CD14-positive monocyte (primary cell): ENCODE measurements around the gene TRIM16. TPM values are rescaled to one million over a fixed set of nuclear protein-coding genes. Genes with fewer than 3 reads are reported as not detected.
"Not testable (repeated sequence)": the region's sequence is repeated elsewhere in the genome, so short reads cannot be mapped to it uniquely, and the experiment has no call there.

ENCODE experiments used
- DNase-seq, 3 donors: peaks; one replicate each; pipeline ENCODE4 v3.0.0-alpha.2; 2011 to 2022
- H2AFZ ChIP-seq: 2 replicates; pipeline ENCODE4 v1.6.0; 2012; ENCODE audit warnings: mild to moderate bottlenecking, low read depth, low read length, inconsistent platforms; ENCODE audit not compliant: insufficient read depth, poor library complexity, severe bottlenecking
- H3K27ac ChIP-seq, 2 donors: 1 replicate in 1 of 2; 2 replicates in 1 of 2; pipeline ENCODE4 v1.5.1; 2012 to 2013; ENCODE audit warnings: low read length in 2 of 2, control low read depth in 1 of 2, inconsistent platforms in 1 of 2, low read depth in 1 of 2, mild to moderate bottlenecking in 1 of 2
- H3K27me3 ChIP-seq, 2 donors: one replicate each; pipeline versions ENCODE4 v1.6.0 to v1.6.1; 2011 to 2013; ENCODE audit warnings: low read length in 2 of 2; ENCODE audit not compliant: control insufficient read depth in 2 of 2, insufficient read depth in 2 of 2
- H3K36me3 ChIP-seq, 2 donors: replicated peaks in 1 of 2; 1 replicate in 1 of 2; 2 replicates in 1 of 2; pipeline versions ENCODE4 v1.5.1 to v1.6.1; 2012 to 2013; ENCODE audit warnings: low read length in 2 of 2, control low read depth in 1 of 2, inconsistent platforms in 1 of 2, mild to moderate bottlenecking in 1 of 2; ENCODE audit not compliant: insufficient read depth in 2 of 2, control insufficient read depth in 1 of 2
- H3K4me1 ChIP-seq, 2 donors: 1 replicate in 1 of 2; 2 replicates in 1 of 2; pipeline versions ENCODE4 v1.5.1 to v1.6.1; 2012 to 2013; ENCODE audit warnings: low read length in 2 of 2, control low read depth in 1 of 2, inconsistent platforms in 1 of 2, mild to moderate bottlenecking in 1 of 2, moderate library complexity in 1 of 2; ENCODE audit not compliant: insufficient read depth in 2 of 2, control insufficient read depth in 1 of 2
- H3K4me2 ChIP-seq: replicated peaks from 2 replicates; pipeline ENCODE3; 2012; ENCODE audit warnings: low read length, moderate library complexity, mild to moderate bottlenecking; ENCODE audit not compliant: poor library complexity, severe bottlenecking; ENCODE audit errors: extremely low read depth
- H3K4me3 ChIP-seq, 3 experiments: fragments of 200-600 bp in 1 of 3; sonication (generic) in 1 of 3; replicated peaks in 1 of 3; 1 replicate in 2 of 3; 2 replicates in 1 of 3; pipeline ENCODE4 v1.5.1; 2011 to 2013; ENCODE audit warnings: low read length in 3 of 3, mild to moderate bottlenecking in 3 of 3, control low read depth in 2 of 3, low read depth in 2 of 3, inconsistent platforms in 1 of 3, moderate library complexity in 1 of 3
- H3K79me2 ChIP-seq: 2 replicates; pipeline ENCODE4 v1.6.0; 2012; ENCODE audit warnings: mild to moderate bottlenecking, control low read depth, inconsistent platforms, low read length, moderate library complexity; ENCODE audit not compliant: insufficient read depth
- H3K9ac ChIP-seq: 2 replicates; pipeline ENCODE4 v1.6.0; 2017; ENCODE audit warnings: low read length, mild to moderate bottlenecking; ENCODE audit not compliant: insufficient read depth, poor library complexity, severe bottlenecking
- H3K9me3 ChIP-seq, 2 donors: replicated peaks in 1 of 2; 1 replicate in 1 of 2; 2 replicates in 1 of 2; pipeline versions ENCODE4 v1.5.1 to v1.6.1; 2012 to 2013; ENCODE audit warnings: low read length in 2 of 2, control low read depth in 1 of 2; ENCODE audit not compliant: control insufficient read depth in 1 of 2, insufficient read depth in 1 of 2
- H4K20me1 ChIP-seq: 2 replicates; pipeline ENCODE4 v1.6.0; 2012; ENCODE audit warnings: mild to moderate bottlenecking, low read length, control low read depth, moderate library complexity; ENCODE audit not compliant: insufficient read depth
- H3K27ac Mint-ChIP-seq, 7 donors: one replicate each; pipeline ENCODE4 v1.8.0; 2020; ENCODE audit warnings: mild to moderate bottlenecking in 7 of 7, mixed read lengths in 7 of 7, moderate library complexity in 6 of 7, inconsistent platforms in 2 of 7
- H3K27me3 Mint-ChIP-seq, 3 donors: one replicate each; pipeline ENCODE4 v1.8.0; 2021 to 2022; ENCODE audit warnings: low read depth in 3 of 3, mild to moderate bottlenecking in 3 of 3, mixed read lengths in 3 of 3, moderate library complexity in 3 of 3, inconsistent platforms in 1 of 3
- H3K36me3 Mint-ChIP-seq, 2 donors: one replicate each; pipeline ENCODE4 v1.8.0; 2020; ENCODE audit warnings: mixed read lengths in 2 of 2, inconsistent platforms in 1 of 2, mild to moderate bottlenecking in 1 of 2
- H3K4me1 Mint-ChIP-seq: one replicate; pipeline ENCODE4 v1.8.0; 2020; ENCODE audit warnings: mild to moderate bottlenecking, mixed read lengths
- H3K4me3 Mint-ChIP-seq, 2 donors: one replicate each; pipeline ENCODE4 v1.8.0; 2020; ENCODE audit warnings: mild to moderate bottlenecking in 2 of 2, mixed read lengths in 2 of 2, moderate library complexity in 1 of 2
- H3K9me3 Mint-ChIP-seq, 7 donors: one replicate each; pipeline ENCODE4 v1.8.0; 2020 to 2022; ENCODE audit warnings: mixed read lengths in 7 of 7, mild to moderate bottlenecking in 6 of 7, moderate library complexity in 6 of 7, inconsistent platforms in 2 of 7
- CTCF ChIP-seq: fragments of 200-600 bp; IDR thresholded peaks from one replicate; pipeline ENCODE4 v1.8.0; 2022; ENCODE audit warnings: antibody characterized with exemption, mild to moderate bottlenecking
- WGBS: methylation state at CpG from one replicate; pipeline ENCODE4 v1.1.5; 2013; ENCODE audit warnings: missing lambda C conversion rate; ENCODE audit not compliant: insufficient coverage; 5-methylcytosine and 5-hydroxymethylcytosine counted together
- intact Hi-C, 2 donors: fragments of 100-400 bp; cut with micrococcal nuclease; formaldehyde crosslinking; loops; one replicate each; pipeline versions ENCODE4 v1.15.0 to v1.15.1; 2023
- polyA plus RNA-seq, 3 donors: library from polyadenylated mRNA; depleted of rRNA in 1 of 3; unstranded in 2 of 3; stranded (reverse) in 1 of 3; fragments of 300-500 nt in 2 of 3; fragments of >200 nt in 1 of 3; fragmentation: Illumina TruSeq in 2 of 3; gene quantifications; 1 replicate in 2 of 3; 2 replicates in 1 of 3; pipeline ENCODE4 v1.2.3, GENCODE V29; 2012 to 2021

The TRIM16 gene
- polyA plus RNA-seq, 3 donors = 2.9 to 6.3 (median 4.6) TPM

- no peaks in the 10 kb centered on the region for H4K20me1 ChIP-seq
- H3K4me1 ChIP-seq = peaks cover 14 to 21% of the 10 kb centered on the region in 2 donors
- H3K27ac Mint-ChIP-seq = no peak overlapping the region
- H3K27me3 Mint-ChIP-seq = peaks cover 0 to 2% (median 0%) of the 10 kb centered on the region in 3 donors
- no peak overlapping the region for H3K4me3 Mint-ChIP-seq
- H3K36me3 Mint-ChIP-seq = peaks cover 5% of the 10 kb centered on the region in 2 donors
- H3K79me2 ChIP-seq = no peaks in the 10 kb centered on the region
- no peaks in the 10 kb centered on the region for H3K27me3 ChIP-seq
- no peaks in the 10 kb centered on the region for H3K9me3 ChIP-seq
- H2AFZ ChIP-seq = no peak overlapping the region
- DNase-seq = no peak
- TF ChIP-seq CTCF = no peak
- no peak overlapping the region for H3K4me2 ChIP-seq
- H3K9ac ChIP-seq = no peak overlapping the region
- intact Hi-C loops = no loop called here
- no peaks in the 10 kb centered on the region for H3K9me3 Mint-ChIP-seq
- no peak overlapping the region for H3K4me3 ChIP-seq
- WGBS = 47% methylated on average over 2 of the region's 3 CpGs
- no peak overlapping the region for H3K27ac ChIP-seq
- peaks cover 19% of the 10 kb centered on the region for H3K4me1 Mint-ChIP-seq
- no peaks in the 10 kb centered on the region for H3K36me3 ChIP-seq
These were observed 29.1 kb downstream of the TRIM16 start for GRCh38 chr17:15654886-15655561.

- H3K36me3 Mint-ChIP-seq, DNase-seq, H3K27me3 Mint-ChIP-seq, H3K9me3 ChIP-seq, H3K4me3 ChIP-seq, H3K4me3 Mint-ChIP-seq, H3K9ac ChIP-seq, H3K79me2 ChIP-seq, H4K20me1 ChIP-seq, H3K27ac ChIP-seq, intact Hi-C loops, H2AFZ ChIP-seq, H3K27ac Mint-ChIP-seq, H3K4me2 ChIP-seq, H3K9me3 Mint-ChIP-seq, H3K36me3 ChIP-seq, H3K27me3 ChIP-seq: not testable (repeated sequence)
- WGBS = no CpG with 5 or more reads among the region's 3 CpGs
- peaks cover 17 to 25% of the 10 kb centered on the region in 2 donors for H3K4me1 ChIP-seq
- peaks cover 22% of the 10 kb centered on the region for H3K4me1 Mint-ChIP-seq
These were observed 29.7 kb downstream of the TRIM16 start for GRCh38 chr17:15654401-15654800.
